Skeletal muscle tissue (tissue), 4 donors: Measurements from ENCODE around the gene MGAT5B. TPM values are rescaled to one million over a fixed set of nuclear protein-coding genes. Genes with fewer than 3 reads are reported as not detected.

Experiments
- H3K27ac ChIP-seq: one replicate; pipeline ENCODE4 v1.7.0; 2013; ENCODE audit warnings: mild to moderate bottlenecking, low read depth, low read length, inconsistent platforms
- H3K27me3 ChIP-seq, 3 donors: one replicate each; pipeline ENCODE4 v1.7.0; 2013; ENCODE audit warnings: low read length in 3 of 3; ENCODE audit not compliant: control insufficient read depth in 3 of 3, insufficient read depth in 3 of 3
- H3K36me3 ChIP-seq, 3 donors: one replicate each; pipeline ENCODE4 v1.7.0; 2013; ENCODE audit warnings: low read length in 3 of 3; ENCODE audit not compliant: control insufficient read depth in 3 of 3, insufficient read depth in 3 of 3
- H3K4me1 ChIP-seq, 3 donors: one replicate each; pipeline ENCODE4 v1.7.0; 2013; ENCODE audit warnings: low read length in 3 of 3, mild to moderate bottlenecking in 3 of 3; ENCODE audit not compliant: control insufficient read depth in 3 of 3, insufficient read depth in 3 of 3
- H3K4me3 ChIP-seq, 3 donors: one replicate each; pipeline ENCODE4 v1.7.0; 2013; ENCODE audit warnings: low read length in 3 of 3
- H3K9ac ChIP-seq, 3 donors: one replicate each; pipeline ENCODE4 v1.7.0; 2013; ENCODE audit warnings: low read length in 3 of 3, mild to moderate bottlenecking in 3 of 3, moderate library complexity in 2 of 3, low read depth in 1 of 3
- H3K9me3 ChIP-seq, 3 donors: one replicate each; pipeline ENCODE4 v1.7.0; 2013; ENCODE audit warnings: low read length in 3 of 3; ENCODE audit not compliant: control insufficient read depth in 3 of 3
- total RNA-seq: library from RNA; depleted of rRNA; stranded (reverse); fragments of >200 nt; gene quantifications from one replicate; pipeline ENCODE4 v1.2.3, GENCODE V29; 2014
- donor health status: Osteomylitis.

Gene MGAT5B
- total RNA-seq, 1 donor from 2014 or later = not detected

DNA sequence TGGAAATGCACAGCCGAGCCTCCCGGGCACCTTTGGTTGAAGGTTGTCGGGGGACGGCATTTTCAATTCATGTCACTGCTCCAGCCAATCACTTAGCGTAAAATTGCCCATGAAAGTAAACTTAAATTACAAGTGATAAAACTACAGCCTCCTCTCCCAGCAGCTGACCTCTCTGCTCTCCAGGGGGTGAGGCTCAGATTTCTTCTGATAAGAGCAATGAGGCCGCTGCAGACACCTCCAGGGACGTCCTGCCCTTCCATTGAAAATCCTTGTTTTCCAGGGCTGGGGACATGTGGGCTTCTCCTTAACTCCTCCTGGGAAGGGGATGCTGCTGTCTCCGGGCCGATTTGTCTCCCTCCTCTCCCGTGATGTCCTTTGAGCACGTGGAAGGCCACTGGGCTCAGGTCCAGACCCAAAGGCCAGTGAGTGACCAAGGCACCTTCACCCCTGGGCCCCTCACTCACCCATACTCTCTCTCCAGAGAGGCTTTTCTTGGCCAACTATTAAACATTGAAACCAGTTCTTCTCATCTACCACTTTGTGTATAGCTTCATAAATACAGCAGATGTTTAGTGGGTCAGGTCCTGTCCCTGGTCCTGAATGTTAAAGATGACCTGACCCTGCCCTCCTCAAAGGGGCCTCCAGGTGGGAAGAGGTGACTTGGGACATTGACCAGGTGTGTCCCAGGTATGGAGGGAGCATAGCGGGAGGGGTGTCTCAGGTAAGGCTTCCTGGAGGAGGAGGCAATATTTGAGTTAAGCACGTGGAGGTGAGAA is 52.3 kb downstream of the MGAT5B start:
- Histone ChIP-seq H3K27me3 (peaks cover 12 to 73% (median 54%) of the 10 kb centered on the region in 3 donors), H3K9me3 (no peaks in the 10 kb centered on the region), H3K4me3 (no peak overlapping the region), H3K4me1 (peaks cover 0 to 16% (median 9%) of the 10 kb centered on the region in 3 donors), H3K9ac (no peak overlapping the region), H3K36me3 (no peaks in the 10 kb centered on the region), H3K27ac (no peak overlapping the region)

DNA sequence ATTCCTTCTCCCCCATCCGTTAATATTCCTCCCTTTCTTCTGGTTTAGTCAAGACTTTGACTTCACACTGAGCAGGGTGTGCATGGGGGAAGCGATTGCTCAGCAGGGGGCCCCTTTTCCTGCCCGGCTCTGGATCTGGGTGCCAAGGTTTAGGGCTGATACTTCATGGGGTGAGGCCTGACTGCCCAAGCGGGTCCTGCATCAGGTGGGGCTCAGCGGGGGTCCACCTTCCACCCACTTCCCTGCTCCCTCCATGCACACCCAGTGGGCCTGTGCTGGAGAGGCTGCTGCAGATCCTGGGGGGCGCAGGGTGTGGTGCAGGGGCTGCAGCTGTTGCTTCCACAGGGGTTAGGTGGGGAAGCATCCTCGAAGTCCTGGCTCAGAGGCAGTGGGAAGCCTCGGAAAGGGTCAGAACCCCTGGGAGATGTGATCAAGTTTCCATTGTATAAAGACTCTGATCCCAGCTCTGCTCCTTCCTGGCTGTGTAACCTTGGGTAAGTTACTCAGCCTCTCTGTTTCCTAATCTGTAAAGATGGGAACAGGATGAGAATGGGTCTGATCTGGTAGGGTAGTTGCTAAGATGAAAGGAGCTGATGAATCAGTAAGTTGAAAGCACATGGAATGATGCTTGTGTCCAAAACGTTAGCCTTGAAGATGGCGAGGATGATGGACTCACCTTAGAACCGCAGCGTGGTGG is 53.3 kb downstream of the MGAT5B start:
- H3K9ac ChIP-seq = no peak overlapping the region
- peaks cover 12 to 71% (median 58%) of the 10 kb centered on the region in 3 donors for H3K27me3 ChIP-seq
- H3K4me3 ChIP-seq = no peak overlapping the region
- peaks cover 0 to 19% (median 9%) of the 10 kb centered on the region in 3 donors for H3K4me1 ChIP-seq
- H3K36me3 ChIP-seq = no peaks in the 10 kb centered on the region
- H3K9me3 ChIP-seq = no peaks in the 10 kb centered on the region
- no peak overlapping the region for H3K27ac ChIP-seq

DNA sequence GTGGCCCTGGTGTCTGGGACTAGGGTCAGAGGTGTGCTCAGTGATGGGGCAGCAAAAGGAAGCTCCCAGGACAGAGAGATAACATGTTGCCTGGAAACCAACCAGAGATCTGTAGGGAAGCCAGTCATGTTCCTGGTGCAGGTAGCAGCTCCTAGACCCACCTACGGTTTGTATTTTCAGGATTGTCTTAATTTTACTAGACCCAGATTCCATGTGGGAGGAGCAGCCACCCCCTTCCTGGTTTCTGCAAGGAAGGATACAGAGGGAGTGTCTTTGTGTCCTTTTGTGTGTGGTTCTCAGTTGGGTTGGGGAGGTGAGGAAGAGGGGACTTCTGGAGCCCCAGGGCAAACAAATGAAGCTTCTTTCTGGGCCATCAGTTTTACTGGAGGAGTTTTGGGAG is 53.9 kb downstream of the MGAT5B start:
- no peak overlapping the region for H3K27ac ChIP-seq
- no peak overlapping the region for H3K4me3 ChIP-seq
- H3K36me3 ChIP-seq = no peaks in the 10 kb centered on the region
- peaks cover 12 to 65% (median 58%) of the 10 kb centered on the region in 3 donors for H3K27me3 ChIP-seq
- H3K4me1 ChIP-seq = peaks cover 0 to 19% (median 9%) of the 10 kb centered on the region in 3 donors
- H3K9me3 ChIP-seq = no peaks in the 10 kb centered on the region
- H3K9ac ChIP-seq = no peak overlapping the region

DNA sequence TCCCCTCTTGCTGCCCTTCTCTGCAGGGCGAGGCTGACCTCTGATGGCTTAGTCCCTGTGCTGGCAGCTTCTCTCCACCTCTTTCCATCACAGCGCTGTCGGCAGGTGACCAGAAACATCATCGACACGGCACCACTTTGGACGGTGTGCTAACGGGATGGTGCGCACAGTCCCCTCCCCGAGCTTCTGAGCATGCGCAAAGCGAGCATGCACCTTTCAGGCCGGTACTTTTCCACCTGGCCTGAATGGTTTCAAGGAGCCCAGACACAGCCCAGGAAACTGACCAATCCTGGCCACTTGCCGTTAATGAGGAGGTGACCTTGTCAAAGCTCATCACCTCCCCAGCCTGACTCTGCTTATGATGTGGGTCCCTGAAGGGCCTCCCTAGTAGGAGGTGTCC is 54.8 kb downstream of the MGAT5B start:
- H3K4me3 ChIP-seq = no peak overlapping the region
- H3K27ac ChIP-seq = no peak overlapping the region
- no peaks in the 10 kb centered on the region for H3K9me3 ChIP-seq
- H3K4me1 ChIP-seq = peaks cover 0 to 12% (median 5%) of the 10 kb centered on the region in 3 donors
- H3K36me3 ChIP-seq = no peaks in the 10 kb centered on the region
- H3K9ac ChIP-seq = no peak overlapping the region
- peaks cover 12 to 62% (median 58%) of the 10 kb centered on the region in 3 donors for H3K27me3 ChIP-seq

DNA sequence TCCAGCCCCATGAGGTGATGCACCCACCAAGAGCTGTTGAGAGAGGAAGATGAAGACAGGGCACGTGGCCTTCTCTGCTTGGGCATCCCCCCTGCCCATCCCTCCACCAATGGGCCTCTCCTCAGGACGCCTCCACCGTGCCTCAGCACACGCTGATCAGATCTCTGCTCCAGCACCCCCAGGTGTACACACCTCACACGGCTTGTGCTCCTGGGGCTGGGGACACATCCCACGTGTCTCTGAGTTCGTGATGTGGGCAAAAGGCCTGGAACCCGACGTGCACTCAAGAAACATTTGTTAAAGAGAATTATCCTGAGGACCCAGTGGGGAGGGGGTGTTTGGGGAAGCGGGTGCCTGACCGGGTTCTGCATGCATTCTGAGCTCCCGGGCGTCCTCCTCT is 55.3 kb downstream of the MGAT5B start:
- H3K9ac ChIP-seq = no peak overlapping the region
- no peak overlapping the region for H3K4me3 ChIP-seq
- H3K4me1 ChIP-seq = peaks cover 0 to 7% (median 1%) of the 10 kb centered on the region in 3 donors
- H3K36me3 ChIP-seq = no peaks in the 10 kb centered on the region
- no peak overlapping the region for H3K27ac ChIP-seq
- peaks cover 12 to 58% (median 56%) of the 10 kb centered on the region in 3 donors for H3K27me3 ChIP-seq
- H3K9me3 ChIP-seq = no peaks in the 10 kb centered on the region

DNA sequence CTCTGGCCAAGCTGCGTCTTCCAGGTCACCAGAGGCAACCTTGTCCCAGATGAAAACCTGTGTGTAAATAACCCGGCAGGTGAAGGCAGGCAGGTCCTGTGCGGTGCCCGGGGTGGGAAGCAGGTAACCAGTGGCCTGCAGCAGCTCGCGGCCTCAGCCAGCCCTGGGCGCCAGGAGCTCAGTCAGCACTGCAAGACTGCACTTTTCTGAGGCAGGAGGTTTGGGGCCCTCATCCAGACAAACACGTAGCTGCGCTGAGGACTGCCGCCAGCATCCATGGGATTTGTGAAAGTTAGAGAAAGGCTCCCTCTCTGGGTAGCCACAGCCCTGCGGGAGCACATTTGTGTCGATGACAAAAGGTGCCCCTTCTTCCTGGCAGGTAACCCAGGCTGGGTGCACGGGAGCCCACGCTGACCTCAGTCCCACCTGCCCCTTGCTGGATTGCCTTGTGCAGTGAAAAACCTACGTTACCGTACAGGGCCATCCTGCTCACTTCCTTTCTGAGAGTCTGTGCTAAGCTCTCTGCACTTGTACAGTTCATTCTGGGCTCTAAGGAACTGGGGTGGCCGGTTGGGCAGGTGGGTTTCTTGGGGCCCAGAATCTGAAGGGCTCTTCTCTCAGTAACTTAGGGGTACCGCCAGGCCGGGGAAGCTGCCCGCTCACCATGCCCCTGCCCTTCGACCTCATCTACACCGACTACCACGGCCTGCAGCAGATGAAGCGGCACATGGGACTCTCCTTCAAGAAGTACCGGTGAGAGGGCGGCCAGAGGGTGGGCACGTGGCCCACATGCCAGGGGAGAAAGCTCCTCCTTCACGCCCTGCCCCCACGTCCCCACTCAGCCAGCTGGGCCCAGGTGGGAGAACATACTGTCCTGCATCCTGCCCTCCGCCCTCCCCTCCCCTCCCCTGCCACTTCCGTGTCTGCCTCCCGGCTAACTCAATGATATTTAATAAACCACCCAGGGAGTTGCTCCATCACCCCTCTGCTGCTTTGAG is 56.4 kb downstream of the MGAT5B start:
- Histone ChIP-seq H3K27ac (no peak overlapping the region), H3K4me3 (no peak overlapping the region), H3K27me3 (peaks cover 12 to 58% (median 51%) of the 10 kb centered on the region in 3 donors), H3K36me3 (no peaks in the 10 kb centered on the region), H3K9ac (no peak overlapping the region), H3K4me1 (peaks cover 0 to 3% (median 0%) of the 10 kb centered on the region in 3 donors), H3K9me3 (no peaks in the 10 kb centered on the region)

DNA sequence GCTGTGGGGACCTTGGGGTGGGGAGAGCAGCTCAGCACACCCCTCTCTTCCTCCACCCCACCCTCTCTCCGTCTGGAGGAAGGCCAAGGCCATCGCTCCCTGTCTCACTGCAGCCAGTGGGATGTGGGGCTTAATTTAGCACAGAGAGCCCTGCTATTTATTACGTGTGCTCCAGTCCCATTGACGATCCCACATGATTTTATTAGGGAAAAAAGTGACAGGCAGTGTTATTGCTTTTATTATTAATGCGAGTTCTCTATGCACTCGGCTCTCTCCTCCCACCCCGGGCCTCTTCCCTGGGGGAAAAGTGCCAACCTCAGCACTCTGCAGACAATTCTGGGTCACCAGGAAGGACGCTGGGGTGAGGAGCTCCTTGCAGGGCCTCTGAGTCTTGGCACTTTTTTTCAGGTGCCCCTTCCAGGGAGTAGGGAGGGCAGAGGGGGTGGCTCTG is 57.3 kb downstream of the MGAT5B start:
- Histone ChIP-seq H3K36me3 (no peaks in the 10 kb centered on the region), H3K4me3 (no peak overlapping the region), H3K27ac (no peak overlapping the region), H3K4me1 (peaks cover 0 to 3% (median 0%) of the 10 kb centered on the region in 3 donors), H3K27me3 (peaks cover 11 to 52% (median 43%) of the 10 kb centered on the region in 3 donors), H3K9ac (no peak overlapping the region), H3K9me3 (no peaks in the 10 kb centered on the region)

DNA sequence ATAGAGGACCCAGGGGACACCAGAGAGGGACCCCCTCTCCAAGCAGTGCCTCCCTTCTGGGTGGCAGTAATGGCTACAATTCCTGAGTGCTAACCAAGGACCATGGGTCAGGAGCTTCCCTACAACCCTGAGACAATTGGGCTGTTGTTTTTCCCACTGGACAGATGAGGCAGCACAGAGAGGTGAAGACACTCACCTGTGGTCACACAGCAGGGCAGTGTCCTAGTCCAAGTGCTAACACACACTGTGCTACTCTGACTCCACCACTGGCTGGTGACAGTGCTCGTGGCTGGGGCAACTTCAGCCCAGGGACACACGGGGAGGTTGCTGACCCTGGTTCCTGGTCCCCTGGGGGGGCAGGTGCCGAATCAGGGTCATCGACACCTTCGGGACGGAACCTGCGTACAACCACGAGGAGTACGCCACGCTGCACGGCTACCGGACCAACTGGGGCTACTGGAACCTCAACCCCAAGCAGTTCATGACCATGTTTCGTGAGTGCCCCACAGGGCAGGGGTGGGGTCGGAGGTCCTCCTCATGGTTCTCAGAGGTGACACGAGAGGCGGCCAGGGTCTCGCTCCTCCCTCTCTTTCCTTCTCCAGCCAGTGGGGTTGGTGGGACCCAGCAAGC is 58.1 kb downstream of the MGAT5B start:
- H3K4me3 ChIP-seq = no peak overlapping the region
- H3K9me3 ChIP-seq = no peaks in the 10 kb centered on the region
- H3K9ac ChIP-seq = no peak overlapping the region
- H3K36me3 ChIP-seq = no peaks in the 10 kb centered on the region
- H3K27me3 ChIP-seq = peaks cover 7 to 47% (median 35%) of the 10 kb centered on the region in 3 donors
- H3K27ac ChIP-seq = no peak overlapping the region
- H3K4me1 ChIP-seq = peaks cover 0 to 3% (median 0%) of the 10 kb centered on the region in 3 donors

DNA sequence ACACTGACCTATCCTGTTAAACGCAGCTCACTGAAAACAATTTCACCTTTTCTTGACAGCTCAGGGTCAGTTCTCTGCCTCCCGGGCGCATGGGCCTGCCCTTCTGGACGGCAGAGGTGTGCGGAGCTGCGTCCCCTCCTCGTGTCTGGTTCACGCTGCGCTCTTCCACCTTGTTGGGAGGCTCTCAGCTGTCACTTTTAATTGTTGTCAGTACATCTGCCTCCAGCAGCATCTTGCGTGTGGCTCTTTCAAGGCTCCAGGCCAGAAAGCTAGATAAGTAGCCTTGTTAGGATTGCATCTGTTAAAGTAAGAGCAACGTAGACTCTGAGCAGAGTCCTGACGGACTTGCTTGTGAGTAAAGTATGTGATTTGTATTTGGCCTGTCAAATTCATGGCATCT is 59.4 kb downstream of the MGAT5B start:
- Histone ChIP-seq H3K9ac (no peak overlapping the region), H3K4me1 (peaks cover 0 to 3% (median 0%) of the 10 kb centered on the region in 3 donors), H3K27me3 (peaks cover 0 to 37% (median 23%) of the 10 kb centered on the region in 3 donors), H3K27ac (no peak overlapping the region), H3K36me3 (no peaks in the 10 kb centered on the region), H3K4me3 (no peak overlapping the region), H3K9me3 (no peaks in the 10 kb centered on the region)
